Small intestine (tissue), 7 donors: Measurements from ENCODE around the gene CDKAL1. TPM values are rescaled to one million over a fixed set of nuclear protein-coding genes. Genes with fewer than 3 reads are reported as not detected.

Experiments used
- DNase-seq, 2 donors: peaks; one replicate each; pipeline versions ENCODE4 v3.0.0 to v3.0.0-alpha.2; 2013
- FAIRE-seq: peaks from 2 replicates; lab custom pipeline; 2012; peaks lifted over from hg19 to GRCh38; lab: Jason Lieb, UNC
- H3K27ac ChIP-seq, 3 donors: one replicate each; pipeline ENCODE4 v1.5.1; 2013; ENCODE audit warnings: low read length in 2 of 3, mild to moderate bottlenecking in 2 of 3, control low read depth in 1 of 3, inconsistent platforms in 1 of 3, low read depth in 1 of 3, moderate library complexity in 1 of 3
- H3K27me3 ChIP-seq, 3 donors: one replicate each; pipeline ENCODE4 v1.6.1; 2013; ENCODE audit warnings: low read length in 3 of 3, inconsistent platforms in 1 of 3; ENCODE audit not compliant: control insufficient read depth in 3 of 3, insufficient read depth in 3 of 3
- H3K36me3 ChIP-seq, 3 donors: one replicate each; pipeline ENCODE4 v1.6.1; 2013; ENCODE audit warnings: low read length in 3 of 3, inconsistent platforms in 1 of 3, low read depth in 1 of 3, mild to moderate bottlenecking in 1 of 3, moderate library complexity in 1 of 3; ENCODE audit not compliant: control insufficient read depth in 3 of 3, insufficient read depth in 2 of 3
- H3K4me1 ChIP-seq, 3 donors: one replicate each; pipeline ENCODE4 v1.6.1; 2013; ENCODE audit warnings: low read length in 2 of 3, inconsistent platforms in 1 of 3, low read depth in 1 of 3, mild to moderate bottlenecking in 1 of 3, moderate library complexity in 1 of 3; ENCODE audit not compliant: control insufficient read depth in 3 of 3, insufficient read depth in 2 of 3
- H3K4me3 ChIP-seq, 3 donors: one replicate each; pipeline ENCODE4 v1.5.1; 2013; ENCODE audit warnings: low read length in 3 of 3, control low read depth in 1 of 3, inconsistent platforms in 1 of 3, low read depth in 1 of 3, mild to moderate bottlenecking in 1 of 3, moderate library complexity in 1 of 3
- H3K9me3 ChIP-seq, 2 donors: one replicate each; pipeline ENCODE4 v1.6.1; 2013; ENCODE audit warnings: low read depth in 1 of 2, low read length in 1 of 2; ENCODE audit not compliant: control insufficient read depth in 2 of 2, insufficient read depth in 1 of 2
- WGBS, 3 donors: extraction: QIAGEN DNeasy Blood & Tissue Kit; methylation state at CpG; one replicate each; pipeline ENCODE4 v1.1.7; 2013; 5-methylcytosine and 5-hydroxymethylcytosine counted together
- polyA plus RNA-seq, 4 donors: library from polyadenylated mRNA; stranded (reverse) in 3 of 4; unstranded in 1 of 4; fragments of 200-250 nt in 3 of 4; fragments of 120-200 nt in 1 of 4; gene quantifications; one replicate each; pipeline versions ENCODE4 v1.2.1 to v1.2.3, GENCODE V29; 2013
- donor health status: healthy with polysubstance abuse.
- donor health status: control.
- donor health status: control.
- donor health status: Bipolar disorder and iron deficiency.
- donor health status: healthy.

CDKAL1 gene
- polyA plus RNA-seq, 4 donors, result 2.4 to 10.5 (median 4.1) TPM

DNA sequence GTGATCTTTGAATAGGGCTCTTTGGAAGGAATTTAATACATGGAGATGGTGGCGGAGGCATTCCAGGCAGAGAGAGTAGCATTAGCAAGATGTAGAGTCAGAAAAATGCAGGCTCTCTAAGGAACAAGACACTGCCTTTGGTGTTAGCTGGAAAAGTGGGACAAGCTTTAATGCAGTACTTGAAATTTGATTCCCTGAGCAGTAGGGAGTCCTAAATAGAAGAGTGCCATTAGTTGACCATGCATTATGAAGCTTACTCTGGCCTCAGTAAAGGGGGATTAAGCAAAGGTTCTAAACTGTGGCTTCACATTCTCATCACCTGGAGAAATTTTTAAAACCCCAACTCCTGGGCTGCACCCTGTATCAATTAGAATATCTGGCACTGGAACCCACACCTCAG is 564.5 kb downstream of the CDKAL1 start:
- H3K36me3 ChIP-seq, result no peaks in the 10 kb centered on the region
- WGBS, 3 donors, result 96 to 100% (median 100%) methylated on average over 1 of the region's 1 CpG
- H3K4me3 ChIP-seq, result no peak overlapping the region
- FAIRE-seq (no peak), DNase-seq (no peak)
- H3K4me1 ChIP-seq, result no peaks in the 10 kb centered on the region
- no peaks in the 10 kb centered on the region for H3K27me3 ChIP-seq
- no peaks in the 10 kb centered on the region for H3K9me3 ChIP-seq
- no peak overlapping the region for H3K27ac ChIP-seq

DNA sequence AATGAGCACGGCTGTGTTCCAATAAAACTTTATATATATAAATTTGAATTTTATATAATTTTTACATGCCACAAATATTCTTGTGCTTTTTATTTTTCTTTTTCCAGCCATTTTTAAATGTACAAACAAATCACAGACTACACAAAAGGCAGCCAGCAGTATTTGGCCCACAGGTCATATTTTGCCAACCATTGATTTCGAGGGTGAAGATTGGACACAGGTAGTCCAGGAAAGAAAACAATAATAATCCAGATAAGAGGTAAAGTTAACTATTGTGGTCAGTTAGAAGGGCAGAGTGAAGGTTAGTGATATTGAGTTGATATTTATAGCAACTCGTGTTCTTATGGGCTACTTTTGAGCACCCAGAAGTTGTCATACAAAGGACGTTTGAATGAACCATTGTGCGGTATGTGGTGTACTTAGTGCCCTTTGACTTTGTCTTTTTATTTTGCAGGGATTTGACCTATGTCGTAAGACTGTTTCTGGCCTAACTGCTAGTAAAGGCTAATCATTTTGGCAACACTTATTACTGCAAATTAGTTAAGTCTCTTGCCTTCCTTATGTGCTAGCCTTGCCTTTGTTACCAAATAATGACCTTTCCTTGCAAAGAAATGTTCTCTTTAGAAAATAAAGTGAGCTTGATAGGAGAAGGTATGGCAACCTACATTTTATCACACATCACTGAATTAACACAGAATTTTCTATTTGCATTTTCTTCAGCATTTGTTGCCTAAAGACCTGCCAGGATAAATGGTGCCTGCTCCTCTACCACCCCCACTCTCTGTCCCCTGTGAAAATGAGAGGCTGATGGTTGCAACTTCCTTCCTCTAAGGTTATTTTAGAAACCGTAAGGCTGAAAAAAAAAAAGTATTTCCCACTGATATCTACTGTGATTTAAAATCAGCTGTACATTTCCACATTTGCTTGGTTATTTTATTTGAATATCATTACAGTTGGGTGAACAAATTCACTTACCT is 565.4 kb downstream of the CDKAL1 start:
- Histone ChIP-seq H3K36me3 (no peaks in the 10 kb centered on the region), H3K27me3 (no peaks in the 10 kb centered on the region), H3K27ac (no peak overlapping the region), H3K4me3 (no peak overlapping the region), H3K9me3 (no peaks in the 10 kb centered on the region), H3K4me1 (no peaks in the 10 kb centered on the region)
- FAIRE-seq, result no peak
- 89 to 92% (median 90%) methylated on average over 7 of the region's 7 CpGs for WGBS, 3 donors
- DNase-seq, result no peak

DNA sequence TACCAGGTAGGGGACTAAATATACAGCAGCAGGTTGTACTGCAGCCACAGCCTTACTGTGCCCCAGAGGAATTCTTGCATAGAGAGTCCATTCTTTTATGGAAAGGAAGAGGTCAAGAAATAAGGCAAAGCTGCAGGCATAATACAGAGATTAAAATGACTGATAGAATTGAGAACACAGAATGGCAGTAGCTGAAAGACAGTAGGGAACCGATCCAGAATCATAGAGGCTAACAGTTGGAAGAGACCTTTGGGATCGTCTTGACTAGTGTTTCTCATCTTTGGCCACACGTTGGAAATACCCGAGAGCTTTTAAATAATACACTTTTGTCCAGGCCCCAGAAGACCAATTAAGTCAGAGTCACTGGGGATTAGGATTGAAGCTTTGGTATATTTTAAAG is 566.7 kb downstream of the CDKAL1 start:
- no peaks in the 10 kb centered on the region for H3K9me3 ChIP-seq
- DNase-seq (no peak), FAIRE-seq (no peak)
- H3K4me3 ChIP-seq, result no peak overlapping the region
- H3K27ac ChIP-seq, result no peak overlapping the region
- WGBS, 3 donors, result 96 to 97% (median 97%) methylated on average over 4 of the region's 4 CpGs
- no peaks in the 10 kb centered on the region for H3K36me3 ChIP-seq
- H3K4me1 ChIP-seq, result no peaks in the 10 kb centered on the region
- no peaks in the 10 kb centered on the region for H3K27me3 ChIP-seq

DNA sequence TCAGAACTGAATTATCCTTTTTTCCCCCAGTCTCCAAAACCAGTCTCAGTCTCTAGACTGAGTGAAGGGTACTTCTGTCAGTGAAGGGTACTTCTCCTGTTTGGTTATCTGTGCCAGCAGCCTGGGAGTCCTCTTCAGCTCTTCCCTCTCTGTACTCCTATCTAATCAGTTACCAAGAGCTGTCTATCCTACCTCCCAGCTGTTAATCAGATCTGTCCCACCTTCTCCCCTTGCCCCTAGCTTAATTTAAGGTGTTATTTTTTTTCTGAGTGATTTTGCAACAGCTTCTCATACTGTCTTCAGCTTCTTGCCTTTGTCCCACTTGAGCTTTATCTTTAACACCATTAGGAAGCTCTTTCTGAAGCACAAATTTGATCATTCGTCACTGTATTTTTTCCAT is 567.4 kb downstream of the CDKAL1 start:
- 90 to 100% (median 94%) methylated on average over 1 of the region's 1 CpG for WGBS, 3 donors
- no peak for FAIRE-seq
- no peaks in the 10 kb centered on the region for H3K36me3 ChIP-seq

DNA sequence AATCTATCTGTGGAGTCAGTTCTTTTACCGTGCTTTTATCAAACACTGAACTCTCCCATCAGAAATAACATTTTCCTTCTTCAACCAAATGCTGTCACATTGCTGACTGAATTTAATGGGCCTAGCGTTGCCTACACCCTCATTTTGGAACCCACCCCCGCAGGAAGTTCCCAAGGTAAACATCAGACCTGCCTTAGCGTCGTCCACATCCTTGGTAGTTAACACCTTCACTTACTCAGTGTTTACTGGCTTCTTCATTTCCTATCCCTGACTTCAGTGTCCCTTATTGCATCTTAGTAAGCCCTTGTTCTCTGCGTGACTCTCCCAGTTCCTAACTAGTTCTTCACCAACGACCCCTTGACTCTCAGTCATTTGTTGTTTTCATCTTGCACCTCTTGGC is 567.9 kb downstream of the CDKAL1 start:
- Histone ChIP-seq H3K27ac (no peak overlapping the region), H3K4me3 (no peak overlapping the region), H3K9me3 (no peaks in the 10 kb centered on the region), H3K27me3 (no peaks in the 10 kb centered on the region), H3K36me3 (no peaks in the 10 kb centered on the region), H3K4me1 (no peaks in the 10 kb centered on the region)
- FAIRE-seq (no peak), DNase-seq (no peak)
- 73 to 91% (median 80%) methylated on average over 7 of the region's 7 CpGs for WGBS, 3 donors

More for the DNA sequence above, 567.4 kb downstream of the CDKAL1 start:
- no peaks in the 10 kb centered on the region for H3K4me1 ChIP-seq
- no peak overlapping the region for H3K4me3 ChIP-seq
- H3K9me3 ChIP-seq, result no peaks in the 10 kb centered on the region
- H3K27me3 ChIP-seq, result no peaks in the 10 kb centered on the region
- H3K27ac ChIP-seq, result no peak overlapping the region
- DNase-seq, result no peak

DNA sequence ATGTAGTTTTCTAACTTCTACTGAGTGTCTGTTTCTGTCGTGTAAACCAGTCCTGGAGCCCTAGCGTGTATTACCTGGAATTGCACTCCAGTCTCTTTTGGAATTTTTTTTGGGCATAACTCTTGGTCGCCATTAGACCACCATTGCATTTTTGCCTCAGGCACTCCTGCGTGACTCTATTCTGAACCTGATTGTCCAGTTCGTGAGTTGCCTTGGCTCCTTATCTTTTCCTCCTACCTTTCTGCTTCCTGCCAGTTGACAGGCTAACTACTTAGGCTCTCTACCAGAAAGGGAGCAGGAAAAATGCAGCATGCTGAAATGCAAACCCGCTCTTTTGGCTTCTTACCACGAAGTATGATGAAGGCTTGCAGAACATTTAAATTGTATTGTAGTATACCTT is 568.4 kb downstream of the CDKAL1 start:
- no peak for FAIRE-seq
- H3K27ac ChIP-seq, result no peak overlapping the region
- no peak overlapping the region for H3K4me3 ChIP-seq
- no peaks in the 10 kb centered on the region for H3K4me1 ChIP-seq
- WGBS, 3 donors, result 92 to 93% (median 93%) methylated on average over 7 of the region's 7 CpGs
- H3K27me3 ChIP-seq, result no peaks in the 10 kb centered on the region
- H3K9me3 ChIP-seq, result no peaks in the 10 kb centered on the region
- H3K36me3 ChIP-seq, result no peaks in the 10 kb centered on the region
- no peak for DNase-seq

DNA sequence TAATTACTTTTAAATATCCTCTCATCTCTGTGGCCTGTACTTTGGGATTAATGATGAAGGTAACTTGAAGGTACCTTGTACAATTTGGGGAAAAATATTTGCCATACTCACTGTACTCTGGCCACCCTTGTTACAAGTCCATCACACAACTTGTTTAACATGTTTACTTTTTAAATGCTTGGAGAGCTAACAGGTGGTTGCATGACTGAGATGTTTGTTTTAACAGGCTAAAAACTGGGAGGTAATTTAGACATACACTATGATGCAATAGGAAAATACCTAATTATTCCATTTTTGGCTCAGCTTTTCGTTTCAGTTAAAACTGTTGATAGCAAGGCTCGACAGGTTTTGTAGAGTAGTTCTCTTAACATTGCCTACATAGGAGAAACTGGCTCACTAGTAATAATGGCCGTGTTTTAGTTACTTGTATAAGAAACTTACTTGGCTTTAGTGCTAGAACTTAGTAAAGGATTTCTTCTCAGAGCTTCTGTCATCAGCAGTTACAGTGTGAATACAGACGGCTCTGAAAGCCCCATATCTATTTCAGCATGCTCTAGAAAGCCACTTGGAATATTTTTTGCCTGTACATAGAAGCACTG is 569.5 kb downstream of the CDKAL1 start:
- Histone ChIP-seq H3K4me3 (no peak overlapping the region), H3K27ac (no peak overlapping the region), H3K36me3 (no peaks in the 10 kb centered on the region), H3K9me3 (no peaks in the 10 kb centered on the region), H3K27me3 (no peaks in the 10 kb centered on the region), H3K4me1 (no peaks in the 10 kb centered on the region)
- 60 to 66% (median 61%) methylated on average over 4 of the region's 4 CpGs for WGBS, 3 donors
- no peak for DNase-seq
- no peak for FAIRE-seq

DNA sequence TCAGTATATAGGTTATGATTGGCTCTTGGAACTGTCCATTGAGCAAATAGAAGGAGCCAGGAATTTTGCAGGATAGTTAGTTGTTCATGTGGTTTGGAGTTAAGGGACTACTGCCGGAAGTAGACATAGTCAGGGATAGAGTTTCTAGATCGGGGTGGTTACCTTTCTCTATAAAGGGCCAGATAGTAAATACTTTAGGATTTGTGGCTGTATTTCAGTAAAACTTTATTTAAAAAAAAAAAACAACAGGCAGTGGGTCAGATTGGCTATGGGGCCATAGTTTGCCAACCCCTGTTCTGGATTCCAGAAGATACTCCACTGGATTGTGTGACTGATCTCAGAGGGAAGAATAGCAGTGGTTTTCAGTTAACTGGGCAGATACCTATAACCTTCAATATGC is 570.0 kb downstream of the CDKAL1 start:
- Histone ChIP-seq H3K4me3 (no peak overlapping the region), H3K4me1 (no peaks in the 10 kb centered on the region), H3K36me3 (no peaks in the 10 kb centered on the region), H3K27ac (no peak overlapping the region), H3K9me3 (no peaks in the 10 kb centered on the region), H3K27me3 (no peaks in the 10 kb centered on the region)
- DNase-seq (no peak), FAIRE-seq (no peak)
- WGBS, 3 donors, result 96 to 97% (median 97%) methylated on average over 2 of the region's 2 CpGs
